ENCODE measurements around the gene POTEJ.
"Not testable (repeated sequence)": the region's sequence is repeated elsewhere in the genome, so short reads cannot be mapped to it uniquely, and the experiment has no call there.

DNA sequence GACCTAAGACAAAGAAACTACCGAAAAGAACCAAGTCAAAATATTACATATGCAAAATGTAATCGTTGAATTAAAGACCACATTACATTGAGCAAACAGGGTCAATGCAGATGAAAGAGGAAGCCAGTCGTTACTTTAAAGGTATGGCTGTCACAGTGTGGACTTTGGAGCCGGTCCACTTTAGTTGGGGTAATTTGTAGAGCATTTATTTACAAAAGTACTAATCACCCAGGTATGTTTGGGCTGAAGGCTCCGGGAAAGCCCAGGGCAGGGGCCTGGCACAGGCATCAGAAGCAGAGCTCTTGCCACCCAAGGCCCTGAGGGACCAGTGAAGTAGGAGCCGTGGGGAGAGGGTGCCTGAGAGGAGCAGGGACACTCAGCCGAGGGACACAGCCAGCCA is 27.7 kb upstream of the POTEJ start:
- TF ChIP-seq, protein P1, sequence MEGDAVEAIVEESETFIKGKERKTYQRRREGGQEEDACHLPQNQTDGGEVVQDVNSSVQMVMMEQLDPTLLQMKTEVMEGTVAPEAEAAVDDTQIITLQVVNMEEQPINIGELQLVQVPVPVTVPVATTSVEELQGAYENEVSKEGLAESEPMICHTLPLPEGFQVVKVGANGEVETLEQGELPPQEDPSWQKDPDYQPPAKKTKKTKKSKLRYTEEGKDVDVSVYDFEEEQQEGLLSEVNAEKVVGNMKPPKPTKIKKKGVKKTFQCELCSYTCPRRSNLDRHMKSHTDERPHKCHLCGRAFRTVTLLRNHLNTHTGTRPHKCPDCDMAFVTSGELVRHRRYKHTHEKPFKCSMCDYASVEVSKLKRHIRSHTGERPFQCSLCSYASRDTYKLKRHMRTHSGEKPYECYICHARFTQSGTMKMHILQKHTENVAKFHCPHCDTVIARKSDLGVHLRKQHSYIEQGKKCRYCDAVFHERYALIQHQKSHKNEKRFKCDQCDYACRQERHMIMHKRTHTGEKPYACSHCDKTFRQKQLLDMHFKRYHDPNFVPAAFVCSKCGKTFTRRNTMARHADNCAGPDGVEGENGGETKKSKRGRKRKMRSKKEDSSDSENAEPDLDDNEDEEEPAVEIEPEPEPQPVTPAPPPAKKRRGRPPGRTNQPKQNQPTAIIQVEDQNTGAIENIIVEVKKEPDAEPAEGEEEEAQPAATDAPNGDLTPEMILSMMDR (IDR thresholded peaks at IDR 0.05; ENCODE audit: borderline replicate concordance, extremely low read depth, low read length, poor library complexity, severe bottlenecking) = not testable (repeated sequence)
- not testable (repeated sequence) for TF ChIP-seq EZH2 (IDR thresholded peaks at IDR 0.05; ENCODE audit: borderline replicate concordance, low read depth, low read length, severe bottlenecking)

Measured in DND-41 (cell line).